ENCODE data around the gene ZFC3H1.

ZFC3H1 gene

GRCh38 chr12:71562676-71563595 is 100.7 kb downstream of the ZFC3H1 start:
- FAIRE-seq (no peak), DNase-seq (ENCODE audit: insufficient read length) (no peak)
- TF ChIP-seq POLR2AphosphoS5 (IDR thresholded peaks at IDR 0.05; ENCODE audit: low read depth, low read length) = no peak
- TF ChIP-seq TAF1 (IDR thresholded peaks at IDR 0.05; ENCODE audit: borderline replicate concordance, low read depth, low read length) = no peak
- no peak for TF ChIP-seq POLR2A (IDR thresholded peaks at IDR 0.05; ENCODE audit: low read depth, low read length)
